ENCODE results near the gene MACROD1.

Gene MACROD1

GRCh38 chr11:64124147-64124546 is 41.8 kb downstream of the MACROD1 start:
- no peak for DNase-seq (ENCODE audit: low read depth)
- no peak overlapping the region for H3K4me3 ChIP-seq (ENCODE audit: low read depth, low read length)
- no peak for TF ChIP-seq CTCF (IDR thresholded peaks at IDR 0.05; ENCODE audit: low read depth, low read length, missing control alignments)

- DNase-seq (ENCODE audit: low read depth) = no peak
- TF ChIP-seq CTCF (IDR thresholded peaks at IDR 0.05; ENCODE audit: low read depth, low read length, missing control alignments) = no peak
- no peak overlapping the region for H3K4me3 ChIP-seq (ENCODE audit: low read depth, low read length)
Measured at GRCh38 chr11:64123679-64124078, 42.2 kb downstream of the MACROD1 start.

- DNase-seq (ENCODE audit: low read depth) = no peak
- H3K4me3 ChIP-seq (ENCODE audit: low read depth, low read length) = no peak overlapping the region
- TF ChIP-seq CTCF (IDR thresholded peaks at IDR 0.05; ENCODE audit: low read depth, low read length, missing control alignments) = no peak
Measured at GRCh38 chr11:64122411-64123410, 43.2 kb downstream of the MACROD1 start.

GRCh38 chr11:64121663-64122410 is 44.1 kb downstream of the MACROD1 start:
- no peak for DNase-seq (ENCODE audit: low read depth)
- TF ChIP-seq CTCF (IDR thresholded peaks at IDR 0.05; ENCODE audit: low read depth, low read length, missing control alignments) = no peak
- no peak overlapping the region for H3K4me3 ChIP-seq (ENCODE audit: low read depth, low read length)

GRCh38 chr11:64120951-64121569 is 44.9 kb downstream of the MACROD1 start:
- no peak overlapping the region for H3K4me3 ChIP-seq (ENCODE audit: low read depth, low read length)
- TF ChIP-seq CTCF (IDR thresholded peaks at IDR 0.05; ENCODE audit: low read depth, low read length, missing control alignments) = no peak
- no peak for DNase-seq (ENCODE audit: low read depth)

GRCh38 chr11:64119700-64120099 is 46.2 kb downstream of the MACROD1 start:
- no peak for DNase-seq (ENCODE audit: low read depth)
- H3K4me3 ChIP-seq (ENCODE audit: low read depth, low read length) = no peak overlapping the region
- TF ChIP-seq CTCF (IDR thresholded peaks at IDR 0.05; ENCODE audit: low read depth, low read length, missing control alignments) = no peak
